Thyroid gland (tissue), 4 donors: ENCODE results near the gene TNFRSF12A.

Source experiments
- CTCF ChIP-seq, 6 experiments: fragments of 200-600 bp in 3 of 6; fragments of 450-650 bp in 3 of 6; sonication (generic) in 3 of 6; IDR thresholded peaks; one replicate each; pipeline ENCODE4 v1.5.1; 2016 to 2019; ENCODE audit warnings: antibody characterized with exemption in 6 of 6, mild to moderate bottlenecking in 2 of 6, inconsistent platforms in 1 of 6, moderate library complexity in 1 of 6
- POLR2A ChIP-seq, 2 donors: fragments of 450-650 bp; IDR thresholded peaks; one replicate each; pipeline ENCODE4 v1.6.1; 2017; ENCODE audit warnings: antibody characterized with exemption in 2 of 2, mild to moderate bottlenecking in 2 of 2, moderate library complexity in 1 of 2

- TF ChIP-seq CTCF (IDR thresholded peaks at IDR 0.05) (no peak), POLR2A (IDR thresholded peaks at IDR 0.05) (no peak)
Measured at GRCh38 chr16:3047387-3047720, 27.2 kb downstream of the TNFRSF12A start.
